Neuronal stem cell (in vitro differentiated cells): ENCODE measurements around the gene NR3C2.

Experiments
- DNase-seq: peaks from one replicate; pipeline ENCODE4 v3.0.0-alpha.2; 2013; ENCODE audit warnings: low spot score
- H2AFZ ChIP-seq: one replicate; pipeline ENCODE4 v1.6.1; 2013; ENCODE audit warnings: mild to moderate bottlenecking, low read length, inconsistent platforms
- H2AK5ac ChIP-seq: 2 replicates; pipeline ENCODE4 v1.6.1; 2013; ENCODE audit warnings: low read depth, mild to moderate bottlenecking, inconsistent platforms, low read length, moderate library complexity, mixed read lengths
- H2BK120ac ChIP-seq: 2 replicates; pipeline ENCODE4 v1.6.1; 2013; ENCODE audit warnings: low read depth, mild to moderate bottlenecking, inconsistent platforms, low read length, moderate library complexity, mixed read lengths
- H2BK12ac ChIP-seq: one replicate; pipeline ENCODE4 v1.6.1; 2013; ENCODE audit warnings: low read length, inconsistent platforms
- H2BK15ac ChIP-seq: 2 replicates; pipeline ENCODE4 v1.6.1; 2013; ENCODE audit warnings: mild to moderate bottlenecking, low read length, inconsistent platforms, mixed read lengths
- H2BK5ac ChIP-seq: one replicate; pipeline ENCODE4 v1.6.1; 2013; ENCODE audit warnings: inconsistent platforms, mild to moderate bottlenecking, low read length, moderate library complexity
- H3K14ac ChIP-seq: one replicate; pipeline ENCODE4 v1.6.1; 2013; ENCODE audit warnings: low read length, inconsistent platforms
- H3K18ac ChIP-seq: 2 replicates; pipeline ENCODE4 v1.6.1; 2013; ENCODE audit warnings: low read length, inconsistent platforms
- H3K23ac ChIP-seq: 2 replicates; pipeline ENCODE4 v1.6.1; 2013; ENCODE audit warnings: low read depth, mild to moderate bottlenecking, mixed read lengths, low read length, inconsistent platforms; ENCODE audit not compliant: poor library complexity
- H3K27ac ChIP-seq: replicated peaks from 3 replicates; pipeline ENCODE4 v1.5.1; 2013; ENCODE audit warnings: low read length, inconsistent platforms
- H3K27me3 ChIP-seq, 3 experiments: 2 replicates each; pipeline ENCODE4 v1.6.1; 2013; ENCODE audit warnings: low read length in 3 of 3, mild to moderate bottlenecking in 2 of 3, inconsistent platforms in 1 of 3, low read depth in 1 of 3, mixed read lengths in 1 of 3, moderate library complexity in 1 of 3; ENCODE audit not compliant: control insufficient read depth in 3 of 3, insufficient read depth in 3 of 3
- H3K36me3 ChIP-seq, 2 donors: replicated peaks in 1 of 2; 2 replicates each; pipeline ENCODE4 v1.6.1; 2013; ENCODE audit warnings: low read length in 2 of 2; ENCODE audit not compliant: control insufficient read depth in 2 of 2, insufficient read depth in 2 of 2
- H3K4ac ChIP-seq: 2 replicates; pipeline ENCODE4 v1.6.1; 2013; ENCODE audit warnings: inconsistent platforms, mild to moderate bottlenecking, low read length, moderate library complexity
- H3K4me1 ChIP-seq, 2 donors: 1 replicate in 1 of 2; 2 replicates in 1 of 2; pipeline ENCODE4 v1.6.1; 2013; ENCODE audit warnings: low read length in 2 of 2, low read depth in 1 of 2; ENCODE audit not compliant: control insufficient read depth in 2 of 2, insufficient read depth in 1 of 2
- H3K4me2 ChIP-seq: one replicate; pipeline ENCODE4 v1.6.1; 2013; ENCODE audit warnings: mild to moderate bottlenecking, low read length, inconsistent platforms; ENCODE audit not compliant: insufficient read depth, poor library complexity, severe bottlenecking
- H3K4me3 ChIP-seq, 2 donors: 2 replicates each; pipeline ENCODE4 v1.5.1; 2013; ENCODE audit warnings: low read length in 2 of 2, mild to moderate bottlenecking in 2 of 2, inconsistent platforms in 1 of 2, moderate library complexity in 1 of 2
- H3K79me1 ChIP-seq: one replicate; pipeline ENCODE4 v1.6.1; 2013; ENCODE audit warnings: low read depth, mild to moderate bottlenecking, inconsistent platforms, low read length, moderate library complexity
- H3K9ac ChIP-seq: one replicate; pipeline ENCODE4 v1.6.1; 2013; ENCODE audit warnings: mild to moderate bottlenecking, low read depth, low read length, inconsistent platforms; ENCODE audit not compliant: poor library complexity
- H3K9me3 ChIP-seq, 2 donors: replicated peaks in 1 of 2; 2 replicates each; pipeline versions ENCODE3 to v1.6.1; 2013; ENCODE audit warnings: low read length in 2 of 2, mild to moderate bottlenecking in 2 of 2, inconsistent platforms in 1 of 2, low read depth in 1 of 2, mixed read lengths in 1 of 2, moderate library complexity in 1 of 2; ENCODE audit not compliant: control insufficient read depth in 2 of 2, insufficient read depth in 1 of 2
- H4K8ac ChIP-seq: one replicate; pipeline ENCODE4 v1.6.1; 2013; ENCODE audit warnings: low read depth, mild to moderate bottlenecking, inconsistent platforms, low read length, moderate library complexity
- H4K91ac ChIP-seq: one replicate; pipeline ENCODE4 v1.6.1; 2013; ENCODE audit warnings: low read length, low read depth, mild to moderate bottlenecking, inconsistent platforms; ENCODE audit not compliant: poor library complexity
- WGBS, 2 donors: extraction: QIAGEN DNeasy Blood & Tissue Kit; methylation state at CpG; one replicate each; pipeline ENCODE4 v1.1.7; 2013; ENCODE audit warnings: missing lambda C conversion rate in 2 of 2, mixed read lengths in 1 of 2; ENCODE audit not compliant: insufficient read length in 2 of 2, insufficient replicate concordance in 1 of 2; ENCODE audit errors: extremely low coverage in 2 of 2; 5-methylcytosine and 5-hydroxymethylcytosine counted together

NR3C2 gene

GRCh38 chr4:148116264-148116663 is 325.9 kb downstream of the NR3C2 start:
- Histone ChIP-seq H3K27me3 (no peaks in the 10 kb centered on the region), H3K18ac (no peak overlapping the region), H3K14ac (no peak overlapping the region), H3K9ac (no peak overlapping the region), H2BK120ac (no peak overlapping the region), H2BK5ac (no peak overlapping the region), H2BK12ac (no peak overlapping the region), H3K79me1 (no peaks in the 10 kb centered on the region), H3K4me3 (no peak overlapping the region), H4K91ac (no peak overlapping the region), H2BK15ac (no peak overlapping the region), H2AFZ (no peak overlapping the region), H3K27ac (no peak overlapping the region), H3K36me3 (no peaks in the 10 kb centered on the region), H3K23ac (no peak overlapping the region), H3K4me2 (no peak overlapping the region), H3K4me1 (no peaks in the 10 kb centered on the region), H4K8ac (no peak overlapping the region), H3K9me3 (no peaks in the 10 kb centered on the region), H2AK5ac (no peak overlapping the region), H3K4ac (no peak overlapping the region)
- DNase-seq: no peak
- no CpG with 5 or more reads among the region's 2 CpGs for WGBS, 2 donors

- no peak overlapping the region for H3K18ac ChIP-seq
- H3K9ac ChIP-seq: no peak overlapping the region
- H2BK120ac ChIP-seq: no peak overlapping the region
- H2BK12ac ChIP-seq: no peak overlapping the region
- no peak overlapping the region for H3K4me3 ChIP-seq
- DNase-seq: no peak
- H4K8ac ChIP-seq: no peak overlapping the region
- no peak overlapping the region for H3K4me2 ChIP-seq
- no peak overlapping the region for H3K27ac ChIP-seq
- no peak overlapping the region for H3K14ac ChIP-seq
- no peak overlapping the region for H2AFZ ChIP-seq
- H3K4me1 ChIP-seq: no peaks in the 10 kb centered on the region
- no peak overlapping the region for H2AK5ac ChIP-seq
- no peak overlapping the region for H2BK15ac ChIP-seq
- no peaks in the 10 kb centered on the region for H3K27me3 ChIP-seq
- H3K9me3 ChIP-seq: no peaks in the 10 kb centered on the region
- no peak overlapping the region for H2BK5ac ChIP-seq
- H3K79me1 ChIP-seq: no peaks in the 10 kb centered on the region
- no peak overlapping the region for H3K23ac ChIP-seq
- H4K91ac ChIP-seq: no peak overlapping the region
- H3K4ac ChIP-seq: no peak overlapping the region
- no peaks in the 10 kb centered on the region for H3K36me3 ChIP-seq
Measured at GRCh38 chr4:148114436-148114835, 327.8 kb downstream of the NR3C2 start.

GRCh38 chr4:148112231-148112982 is 329.8 kb downstream of the NR3C2 start:
- Histone ChIP-seq H3K27ac (no peak overlapping the region), H2BK5ac (no peak overlapping the region), H2AFZ (no peak overlapping the region), H4K8ac (no peak overlapping the region), H3K4me2 (no peak overlapping the region), H3K36me3 (no peaks in the 10 kb centered on the region), H3K23ac (no peak overlapping the region), H3K4me1 (no peaks in the 10 kb centered on the region), H3K9me3 (no peaks in the 10 kb centered on the region), H3K14ac (no peak overlapping the region), H3K4ac (no peak overlapping the region), H3K4me3 (no peak overlapping the region), H3K9ac (no peak overlapping the region), H2BK120ac (no peak overlapping the region), H3K27me3 (no peaks in the 10 kb centered on the region), H2BK12ac (no peak overlapping the region), H4K91ac (no peak overlapping the region), H3K79me1 (no peaks in the 10 kb centered on the region), H2BK15ac (no peak overlapping the region), H2AK5ac (no peak overlapping the region), H3K18ac (no peak overlapping the region)
- WGBS, 2 donors: no CpG with 5 or more reads among the region's 4 CpGs
- no peak for DNase-seq

- no peak overlapping the region for H2BK5ac ChIP-seq
- H2BK12ac ChIP-seq: no peak overlapping the region
- no peak for DNase-seq
- no peak overlapping the region for H3K23ac ChIP-seq
- H3K9ac ChIP-seq: no peak overlapping the region
- no peaks in the 10 kb centered on the region for H3K36me3 ChIP-seq
- no peaks in the 10 kb centered on the region for H3K27me3 ChIP-seq
- H2AK5ac ChIP-seq: no peak overlapping the region
- H3K14ac ChIP-seq: no peak overlapping the region
- H3K27ac ChIP-seq: no peak overlapping the region
- no peak overlapping the region for H3K4ac ChIP-seq
- no peak overlapping the region for H2AFZ ChIP-seq
- no peaks in the 10 kb centered on the region for H3K79me1 ChIP-seq
- H4K91ac ChIP-seq: no peak overlapping the region
- H3K4me2 ChIP-seq: no peak overlapping the region
- no peak overlapping the region for H2BK120ac ChIP-seq
- H3K4me1 ChIP-seq: no peaks in the 10 kb centered on the region
- H2BK15ac ChIP-seq: no peak overlapping the region
- H4K8ac ChIP-seq: no peak overlapping the region
- no peaks in the 10 kb centered on the region for H3K9me3 ChIP-seq
- no CpG with 5 or more reads among the region's 3 CpGs for WGBS, 2 donors
- H3K4me3 ChIP-seq: no peak overlapping the region
- H3K18ac ChIP-seq: no peak overlapping the region
Measured at GRCh38 chr4:148110169-148110568, 332.0 kb downstream of the NR3C2 start.
